Activated T-cell treated with anti-CD3 and anti-CD28 coated beads for 1 hour (primary cell): Measurements from ENCODE around the gene FAT2.
"Not testable (repeated sequence)": the region's sequence is repeated elsewhere in the genome, so short reads cannot be mapped to it uniquely, and the experiment has no call there.

Source experiments
- DNase-seq: peaks from one replicate; pipeline ENCODE4 v3.0.0-alpha.2; 2020; ENCODE audit warnings: low read depth

Gene FAT2

GRCh38 chr5:151580858-151581257 is 10.3 kb downstream of the FAT2 start:
- no peak for DNase-seq

DNA sequence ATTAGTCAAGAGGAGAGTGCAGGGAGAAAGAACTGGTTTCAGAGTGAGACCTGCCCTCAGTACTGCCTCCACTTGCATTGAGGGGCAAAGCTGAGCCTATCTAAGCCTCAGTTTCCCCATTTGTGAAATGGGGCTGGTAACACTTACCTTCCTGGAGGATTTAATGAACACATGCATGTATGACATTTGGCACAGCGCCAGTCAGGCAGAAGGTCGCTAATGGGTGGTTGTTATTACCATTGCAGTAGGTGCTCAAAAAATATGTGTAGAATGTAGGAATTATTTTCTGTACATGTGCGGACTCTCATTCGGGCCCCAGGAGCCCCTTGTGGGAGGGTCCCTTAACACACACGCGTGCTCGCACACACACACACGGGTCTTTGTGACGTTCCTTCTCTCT is 10.9 kb downstream of the FAT2 start:
- no peak for DNase-seq

- DNase-seq = not testable (repeated sequence)
These were observed 12.0 kb downstream of the FAT2 start for GRCh38 chr5:151579146-151579545.

DNA sequence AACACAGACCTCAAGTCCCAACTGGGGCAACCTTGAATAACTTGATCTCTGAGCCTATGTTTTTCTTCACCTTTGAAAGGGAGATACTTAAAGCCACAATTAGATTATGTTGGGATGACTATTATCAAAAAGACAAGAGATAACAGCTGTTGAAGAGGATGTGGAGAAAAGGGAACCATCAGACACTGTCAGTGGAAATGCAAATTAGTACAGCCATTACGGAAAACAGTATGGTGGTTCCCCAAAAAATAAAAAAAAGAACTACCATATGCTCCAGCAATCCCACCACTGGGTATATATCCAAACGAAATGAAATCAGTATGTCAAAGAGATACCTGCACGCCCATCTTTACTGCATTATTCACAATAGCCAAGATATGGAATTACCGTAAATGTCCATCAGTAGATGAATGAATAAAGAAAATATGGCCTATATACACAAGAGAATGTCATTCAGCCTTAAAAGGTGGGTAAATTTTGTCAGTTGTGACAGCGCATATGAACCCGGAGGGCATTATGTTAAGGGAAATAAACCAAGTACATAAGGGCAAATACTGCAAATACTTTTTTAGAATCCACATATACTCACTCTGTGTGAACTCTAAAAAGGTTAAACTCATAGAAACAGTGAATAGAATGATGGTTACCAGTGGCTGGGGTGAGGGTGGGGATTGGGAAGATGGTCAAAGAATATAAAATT is 12.7 kb downstream of the FAT2 start:
- DNase-seq = no peak

GRCh38 chr5:151577566-151577965 is 13.6 kb downstream of the FAT2 start:
- no peak for DNase-seq

DNA sequence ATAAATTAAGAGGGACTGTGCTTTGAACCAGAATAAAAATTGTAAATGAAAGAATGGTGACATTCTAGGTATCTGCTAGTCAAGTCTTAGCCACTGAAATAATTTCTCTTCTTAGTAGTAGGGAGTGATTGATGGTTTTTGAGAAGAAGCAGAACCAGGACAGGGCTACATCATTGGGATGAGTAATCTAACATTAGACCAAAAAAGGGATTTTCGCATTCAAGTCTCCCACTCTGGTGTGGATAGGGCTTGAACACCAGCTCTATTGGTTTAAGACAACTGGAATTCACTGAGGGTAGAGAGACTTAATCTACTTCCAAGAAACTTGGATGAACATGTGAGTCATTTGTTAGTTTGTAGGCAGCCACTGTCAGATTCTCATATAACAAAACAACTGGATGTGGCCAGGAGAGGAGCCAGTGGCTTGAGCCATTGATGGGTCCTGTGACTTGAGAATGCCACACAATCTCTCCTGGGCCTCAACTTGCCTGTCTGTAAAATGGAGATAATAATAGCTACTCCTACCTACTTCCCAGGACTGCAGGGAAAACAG is 16.6 kb downstream of the FAT2 start:
- no peak for DNase-seq

DNA sequence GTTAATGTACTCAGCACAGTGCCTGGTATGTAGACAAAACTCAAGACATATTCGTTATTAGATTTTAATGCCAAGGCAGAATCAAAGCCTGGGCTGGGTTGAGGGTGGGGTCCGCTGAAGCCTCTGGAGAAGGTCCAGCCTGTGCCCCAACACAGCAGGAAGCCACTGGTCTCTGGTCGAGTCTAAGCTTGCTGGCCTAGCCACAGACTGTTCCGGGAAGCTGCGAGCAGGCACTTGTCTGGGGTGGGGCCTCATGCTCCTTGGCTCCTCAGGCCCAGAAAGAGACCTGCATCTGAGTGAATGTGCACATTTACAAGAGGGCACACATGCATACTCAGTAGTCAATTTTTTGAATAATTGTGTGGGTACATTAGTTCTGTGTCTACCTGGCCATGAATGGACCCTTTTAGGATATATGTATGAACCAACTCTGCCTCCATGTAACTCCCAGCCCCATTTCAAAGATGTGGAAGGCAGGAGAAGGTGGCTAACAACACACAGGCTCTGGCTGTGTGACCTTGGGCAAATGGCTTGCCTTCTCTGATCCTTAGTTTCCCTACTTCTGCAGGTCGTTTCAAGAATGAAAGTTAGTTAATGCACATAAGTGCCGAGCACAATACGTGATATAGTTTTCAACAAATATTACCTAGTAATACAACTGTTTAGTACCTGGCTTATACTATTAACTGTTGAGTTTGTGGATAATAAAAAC is 18.3 kb downstream of the FAT2 start:
- DNase-seq = no peak

DNA sequence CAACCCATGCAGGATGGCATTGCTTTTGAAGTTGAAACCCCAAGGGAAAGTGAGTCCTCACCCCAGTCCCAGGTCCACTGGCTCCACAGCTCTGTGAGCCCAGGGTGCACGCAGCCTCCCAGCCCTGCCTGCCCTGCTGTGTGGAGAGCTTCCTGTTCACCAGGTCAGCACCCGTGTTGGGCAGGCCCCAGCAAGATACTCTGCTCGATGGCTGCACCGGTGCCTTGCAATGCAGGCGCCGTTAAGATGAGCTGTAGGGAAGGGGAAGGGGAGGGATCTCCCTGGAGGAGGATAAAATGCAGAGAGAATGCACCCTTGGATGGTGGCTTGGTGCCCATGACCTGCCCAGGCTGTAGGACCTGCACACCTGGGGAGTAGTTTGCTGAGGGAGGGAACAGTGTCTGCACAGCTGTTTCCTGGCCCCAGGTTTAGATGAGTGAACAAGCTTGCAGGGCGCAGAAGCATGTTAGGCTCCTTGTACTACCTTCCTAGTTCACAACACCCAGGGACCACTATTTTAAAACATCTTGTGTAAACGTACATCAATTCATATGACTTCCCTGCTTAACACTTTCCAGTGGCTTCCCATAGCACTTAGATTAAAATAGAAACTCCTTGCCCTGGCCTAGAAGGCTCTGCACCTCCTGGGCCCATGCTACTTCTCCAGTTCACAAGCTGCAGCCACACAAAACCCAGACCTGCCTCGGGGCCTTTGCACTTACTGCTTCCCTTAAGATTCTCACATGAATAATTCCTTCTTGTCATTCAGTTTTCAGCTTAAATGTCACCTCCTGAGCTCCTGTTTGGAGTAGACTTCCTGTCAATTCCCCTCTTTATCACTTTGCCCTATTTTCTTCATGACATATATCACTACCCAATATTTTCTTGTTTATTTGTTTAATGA is 19.6 kb downstream of the FAT2 start:
- DNase-seq = no peak

DNA sequence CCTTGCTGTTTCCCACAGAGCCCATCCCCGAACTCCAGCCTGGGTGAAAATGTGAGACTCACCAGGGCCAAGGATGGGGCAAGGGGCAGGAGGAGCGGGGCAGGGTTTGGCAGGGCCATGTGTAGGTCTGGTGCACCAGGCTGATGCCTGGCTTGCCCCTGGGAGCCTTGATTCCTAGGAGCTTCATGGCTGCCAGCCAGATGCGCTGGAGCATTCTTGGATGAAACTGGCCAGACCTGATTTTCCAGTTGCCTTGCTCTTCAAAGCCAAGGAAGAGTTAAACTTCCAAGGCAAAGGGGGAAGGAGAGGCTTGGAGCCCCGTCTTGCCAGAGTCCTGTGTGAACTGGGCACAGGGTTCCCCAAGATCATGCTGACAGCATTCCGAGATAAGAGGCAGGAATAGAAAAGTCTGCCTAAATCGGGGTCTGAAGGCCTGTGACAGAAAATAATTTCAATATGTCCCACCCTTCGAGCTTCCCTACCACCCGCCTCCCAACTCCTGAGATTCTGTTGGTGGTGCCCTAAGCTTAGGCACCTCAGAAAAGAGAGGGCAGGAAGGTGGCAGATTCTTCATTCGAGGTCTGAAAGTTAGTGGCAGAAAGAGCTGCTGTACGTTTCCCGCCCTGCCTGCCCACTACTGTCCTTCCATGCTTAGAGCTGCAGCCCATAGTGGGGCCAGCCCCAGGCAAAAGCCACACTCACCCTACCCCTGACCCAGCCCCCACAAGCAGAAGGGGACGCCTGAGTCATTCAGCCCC is 20.4 kb downstream of the FAT2 start:
- no peak for DNase-seq

GRCh38 chr5:151570058-151570457 is 21.1 kb downstream of the FAT2 start:
- no peak for DNase-seq

DNA sequence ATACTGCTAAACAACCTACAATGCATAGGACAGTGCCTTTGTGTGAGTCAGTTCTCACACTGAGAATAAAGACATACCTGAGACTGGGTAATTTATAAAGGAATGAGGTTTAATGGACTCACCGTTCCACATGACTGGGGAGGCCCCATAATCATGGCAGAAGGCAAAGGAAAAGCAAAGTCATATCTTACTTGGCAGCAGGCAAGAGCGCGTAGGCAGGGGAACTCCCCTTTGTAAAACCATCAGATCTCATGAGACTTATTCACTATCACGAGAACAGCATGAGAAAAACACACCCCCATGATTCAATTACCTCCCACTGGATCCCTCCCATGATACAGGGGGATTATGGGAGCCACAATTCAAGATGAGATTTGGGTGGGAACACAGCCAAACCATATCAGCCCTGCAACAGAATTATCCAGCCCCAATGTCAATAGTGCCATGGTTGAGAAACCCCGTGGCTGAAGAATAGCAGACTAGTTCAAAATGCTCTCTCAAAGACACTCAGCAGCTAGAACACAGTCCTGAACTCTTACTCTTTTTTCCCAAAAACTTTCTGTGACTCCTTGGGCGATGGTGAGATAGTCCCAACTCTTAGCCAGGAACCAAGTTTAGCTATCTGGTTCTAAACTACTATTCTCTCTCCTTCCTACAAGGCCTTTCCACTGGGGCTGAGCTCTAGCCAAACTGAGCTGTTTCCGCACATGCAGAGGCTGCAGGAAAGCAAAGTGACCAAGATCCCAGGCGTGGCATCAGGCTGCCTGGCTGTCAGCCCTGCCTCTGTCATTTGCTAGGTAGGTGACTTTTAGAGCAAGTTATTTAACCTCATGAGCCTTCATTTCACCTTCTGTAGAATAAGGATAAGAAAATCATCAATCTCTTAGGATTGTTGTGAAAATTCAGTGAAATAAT is 21.7 kb downstream of the FAT2 start:
- no peak for DNase-seq

DNA sequence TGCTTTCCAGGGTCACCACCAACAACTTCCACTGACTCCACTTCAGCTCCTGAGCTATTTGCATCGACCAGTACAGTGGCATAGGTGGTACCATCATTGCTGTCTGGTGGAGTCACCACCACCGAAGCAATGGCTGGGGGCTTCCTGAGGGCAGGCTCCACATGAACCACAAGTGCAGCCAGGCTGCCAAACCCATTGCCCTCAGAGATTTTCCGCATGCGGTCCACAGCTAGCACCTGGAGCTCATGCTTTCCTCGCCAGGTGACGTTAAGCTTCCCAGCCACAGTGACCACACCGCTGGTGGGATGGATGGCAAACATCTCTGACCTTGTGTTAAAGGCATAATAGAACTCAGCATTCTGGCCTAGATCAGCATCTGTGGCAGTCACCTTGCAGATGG is 23.1 kb downstream of the FAT2 start:
- DNase-seq = no peak

GRCh38 chr5:151565971-151566370 is 25.2 kb downstream of the FAT2 start:
- DNase-seq = no peak

GRCh38 chr5:151562019-151562707 is 29.0 kb downstream of the FAT2 start:
- no peak for DNase-seq

DNA sequence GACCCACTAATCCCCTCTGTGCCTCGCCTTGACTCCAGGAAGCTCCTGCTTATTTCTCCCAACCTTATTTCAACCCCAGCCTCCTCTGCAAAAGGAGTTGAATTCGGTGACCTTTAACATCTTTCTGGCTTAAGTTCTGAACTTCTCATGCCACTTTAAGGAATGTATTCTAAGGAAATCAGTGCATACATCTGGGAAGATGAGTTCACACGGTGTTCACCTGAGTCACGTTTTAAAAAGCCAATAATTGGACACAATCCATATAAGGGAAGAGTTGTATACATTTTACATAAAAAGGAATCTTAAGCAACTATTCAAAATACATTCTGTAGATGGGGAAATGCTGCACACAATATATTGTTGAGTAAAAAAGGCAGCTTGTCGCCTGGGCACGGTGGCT is 33.2 kb downstream of the FAT2 start:
- DNase-seq = no peak

DNA sequence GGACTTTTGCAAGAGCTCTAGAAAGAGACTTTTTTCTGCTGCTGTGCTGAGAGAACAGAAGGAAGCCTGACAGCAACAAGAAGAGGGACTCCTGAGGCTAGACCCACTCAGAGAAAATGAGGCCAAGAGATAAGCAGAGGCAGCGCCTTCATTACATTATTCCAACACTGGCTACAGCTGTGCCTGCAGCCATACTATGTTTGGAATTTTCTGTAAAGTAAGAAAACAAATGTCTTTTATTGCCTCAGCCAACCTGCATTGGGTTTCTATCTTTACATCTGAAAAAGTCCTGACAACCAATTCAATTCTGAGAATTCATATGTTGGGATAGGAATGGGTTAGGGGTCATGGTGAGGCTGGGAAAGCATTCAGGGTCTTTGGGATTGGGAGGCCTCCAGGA is 33.7 kb downstream of the FAT2 start:
- DNase-seq = no peak

DNA sequence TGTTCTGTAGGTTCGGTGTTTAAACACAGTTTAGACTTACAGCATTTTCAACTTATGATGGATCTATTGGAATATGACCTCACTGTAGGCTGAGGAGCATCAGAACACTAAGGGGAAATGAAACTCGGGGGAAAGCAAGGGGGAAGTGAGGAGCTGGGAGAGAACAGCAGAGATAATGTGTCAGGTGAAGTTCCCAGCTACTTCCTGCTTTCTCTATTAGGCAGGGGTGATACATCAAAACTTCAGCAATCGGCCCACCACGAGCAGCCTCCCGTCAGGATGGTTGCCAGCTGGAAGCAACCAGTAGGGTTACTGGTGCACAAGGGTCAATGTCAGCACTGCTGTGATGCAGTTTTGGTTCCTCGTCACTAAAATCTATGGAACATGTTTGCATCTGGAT is 34.3 kb downstream of the FAT2 start:
- no peak for DNase-seq

- DNase-seq = no peak
These were observed 35.2 kb downstream of the FAT2 start for GRCh38 chr5:151555760-151556576.

DNA sequence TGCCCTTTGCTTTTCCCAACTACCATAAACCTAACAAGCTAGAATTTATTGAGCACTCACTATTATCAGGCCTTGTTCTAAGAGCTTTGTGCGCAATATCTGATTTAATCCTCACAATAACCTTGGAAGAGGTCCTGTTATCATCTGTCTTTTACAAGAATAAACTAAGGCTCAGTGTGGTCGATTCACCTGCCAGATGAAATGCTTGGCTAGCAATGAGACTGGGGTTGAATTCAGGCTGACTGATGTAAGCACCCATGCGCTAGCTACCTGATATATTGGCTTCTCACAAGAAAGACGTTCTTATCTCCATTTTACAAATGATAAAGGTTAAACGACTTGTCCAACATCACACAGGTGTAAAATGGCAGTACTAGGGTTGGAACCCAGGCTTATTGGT is 37.4 kb downstream of the FAT2 start:
- DNase-seq = no peak
